NOMO-1 treated with DMSO at 0.1 percent for 48 hours (cell line): Measurements from ENCODE around the gene PERP.
"Not testable (repeated sequence)": the region's sequence is repeated elsewhere in the genome, so short reads cannot be mapped to it uniquely, and the experiment has no call there.

Source experiments
- DNase-seq: peaks from one replicate; lab custom pipeline; 2025; ENCODE audit not compliant: unreplicated experiment; lab: John Stamatoyannopoulos, UW

PERP gene

GRCh38 chr6:138105880-138106664 is 1.1 kb downstream of the PERP start:
- DNase-seq = no peak

GRCh38 chr6:138105446-138105845 is 1.8 kb downstream of the PERP start:
- DNase-seq = no peak

- DNase-seq = no peak
Observed at GRCh38 chr6:138104618-138105213, 2.5 kb downstream of the PERP start.

- no peak for DNase-seq
Observed at GRCh38 chr6:138103871-138104270, 3.3 kb downstream of the PERP start.

GRCh38 chr6:138101946-138102731 is 5.1 kb downstream of the PERP start:
- no peak for DNase-seq

GRCh38 chr6:138099832-138100231 is 7.4 kb downstream of the PERP start:
- DNase-seq = no peak

- DNase-seq = no peak
Observed at GRCh38 chr6:138098306-138098705, 8.9 kb downstream of the PERP start.

GRCh38 chr6:138094260-138094659 is 13.0 kb downstream of the PERP start:
- DNase-seq = no peak

- no peak for DNase-seq
Observed at GRCh38 chr6:138093632-138094031, 13.6 kb downstream of the PERP start.

GRCh38 chr6:138092686-138093085 is 14.5 kb downstream of the PERP start:
- no peak for DNase-seq

- no peak for DNase-seq
Observed at GRCh38 chr6:138089325-138089724, 17.9 kb downstream of the PERP start.

- peak; percentile 16 for DNase-seq
Observed at GRCh38 chr6:138088326-138088762, 18.9 kb downstream of the PERP start.

GRCh38 chr6:138087593-138088325 is 19.5 kb downstream of the PERP start:
- DNase-seq = no peak

- DNase-seq = no peak
Observed at GRCh38 chr6:138086573-138087196, 20.5 kb downstream of the PERP start.

- no peak for DNase-seq
Observed at GRCh38 chr6:138085839-138086222, 21.4 kb downstream of the PERP start.

- DNase-seq = no peak
Observed at GRCh38 chr6:138084904-138085838, 22.0 kb downstream of the PERP start.

- DNase-seq = no peak
Observed at GRCh38 chr6:138082232-138082631, 25.0 kb downstream of the PERP start.

- DNase-seq = not testable (repeated sequence)
Observed at GRCh38 chr6:138079556-138079955, 27.7 kb downstream of the PERP start.

GRCh38 chr6:138078491-138078890 is 28.7 kb downstream of the PERP start:
- no peak for DNase-seq

GRCh38 chr6:138073264-138073663 is 34.0 kb downstream of the PERP start:
- DNase-seq = no peak
